HCEC 1CT (cell line): ENCODE results near the gene ELOVL6.
"Not testable (repeated sequence)": the region's sequence is repeated elsewhere in the genome, so short reads cannot be mapped to it uniquely, and the experiment has no call there.

Experiments
- DNase-seq: peaks from one replicate; pipeline ENCODE4 v3.0.0-alpha.2; 2017

Gene ELOVL6

GRCh38 chr4:110068248-110068647 is 130.2 kb downstream of the ELOVL6 start:
- DNase-seq, result no peak

GRCh38 chr4:110064934-110065333 is 133.5 kb downstream of the ELOVL6 start:
- DNase-seq, result no peak

- no peak for DNase-seq
These were observed 134.1 kb downstream of the ELOVL6 start for GRCh38 chr4:110064295-110064694.

GRCh38 chr4:110062166-110062565 is 136.2 kb downstream of the ELOVL6 start:
- no peak for DNase-seq

- no peak for DNase-seq
These were observed 137.3 kb downstream of the ELOVL6 start for GRCh38 chr4:110061076-110061475.

GRCh38 chr4:110059556-110060191 is 138.7 kb downstream of the ELOVL6 start:
- DNase-seq, result peak; percentile 54

GRCh38 chr4:110058677-110059076 is 139.7 kb downstream of the ELOVL6 start:
- DNase-seq, result no peak

GRCh38 chr4:110055158-110055768 is 143.2 kb downstream of the ELOVL6 start:
- DNase-seq, result no peak

GRCh38 chr4:110049951-110050925 is 148.2 kb downstream of the ELOVL6 start:
- peak; percentile 4 for DNase-seq

- no peak for DNase-seq
These were observed 151.8 kb downstream of the ELOVL6 start for GRCh38 chr4:110046588-110047049.

GRCh38 chr4:110042545-110043517 is 155.6 kb downstream of the ELOVL6 start:
- DNase-seq, result no peak

- DNase-seq, result no peak
These were observed 156.7 kb downstream of the ELOVL6 start for GRCh38 chr4:110041735-110042134.

GRCh38 chr4:110039164-110039563 is 159.3 kb downstream of the ELOVL6 start:
- DNase-seq, result not testable (repeated sequence)

- DNase-seq, result no peak
These were observed 164.4 kb downstream of the ELOVL6 start for GRCh38 chr4:110034026-110034393.

- no peak for DNase-seq
These were observed 164.9 kb downstream of the ELOVL6 start for GRCh38 chr4:110033355-110034025.

- no peak for DNase-seq
These were observed 165.8 kb downstream of the ELOVL6 start for GRCh38 chr4:110032603-110033002.

- no peak for DNase-seq
These were observed 172.7 kb downstream of the ELOVL6 start for GRCh38 chr4:110025718-110026117.

- no peak for DNase-seq
These were observed 173.4 kb downstream of the ELOVL6 start for GRCh38 chr4:110025056-110025455.

GRCh38 chr4:110022457-110022856 is 176.0 kb downstream of the ELOVL6 start:
- DNase-seq, result no peak

GRCh38 chr4:110020646-110021443 is 177.6 kb downstream of the ELOVL6 start:
- DNase-seq, result no peak

GRCh38 chr4:110020139-110020538 is 178.3 kb downstream of the ELOVL6 start:
- no peak for DNase-seq
